Left kidney (tissue), 2 donors: Measurements from ENCODE around the gene DYSF. TPM values are rescaled to one million over a fixed set of nuclear protein-coding genes. Genes with fewer than 3 reads are reported as not detected.
A peak's percentile ranks its signal among the peaks of the same experiment; 100 is the strongest.

Experiments
- DNase-seq: peaks from one replicate; pipeline ENCODE4 v3.0.0-alpha.2; 2013
- polyA plus RNA-seq: library from polyadenylated mRNA; unstranded; fragments of 120-200 nt; gene quantifications from one replicate; pipeline ENCODE4 v1.2.1, GENCODE V29; 2013; ENCODE audit not compliant: insufficient read length

The DYSF gene
- polyA plus RNA-seq, 1 donor, result 15.4 TPM

GRCh38 chr2:71672826-71673795 is 219.8 kb downstream of the DYSF start:
- DNase-seq, result no peak

- no peak for DNase-seq
Measured at GRCh38 chr2:71674158-71674851, 220.9 kb downstream of the DYSF start.

GRCh38 chr2:71675296-71675695 is 221.9 kb downstream of the DYSF start:
- DNase-seq, result peak; percentile 39

- no peak for DNase-seq
Measured at GRCh38 chr2:71678874-71679273, 225.5 kb downstream of the DYSF start.

GRCh38 chr2:71679491-71679890 is 226.1 kb downstream of the DYSF start:
- no peak for DNase-seq

GRCh38 chr2:71680925-71681324 is 227.6 kb downstream of the DYSF start:
- DNase-seq, result no peak

- no peak for DNase-seq
Measured at GRCh38 chr2:71681626-71682025, 228.3 kb downstream of the DYSF start.

GRCh38 chr2:71682341-71682740 is 229.0 kb downstream of the DYSF start:
- no peak for DNase-seq

- no peak for DNase-seq
Measured at GRCh38 chr2:71683070-71683469, 229.7 kb downstream of the DYSF start.

- DNase-seq, result no peak
Measured at GRCh38 chr2:71683666-71684065, 230.3 kb downstream of the DYSF start.

- DNase-seq, result no peak
Measured at GRCh38 chr2:71684226-71685072, 231.1 kb downstream of the DYSF start.

GRCh38 chr2:71685073-71685848 is 231.9 kb downstream of the DYSF start:
- DNase-seq, result no peak

GRCh38 chr2:71685941-71686611 is 232.7 kb downstream of the DYSF start:
- DNase-seq, result no peak

- DNase-seq, result no peak
Measured at GRCh38 chr2:71686781-71687180, 233.4 kb downstream of the DYSF start.

- DNase-seq, result no peak
Measured at GRCh38 chr2:71687412-71687811, 234.1 kb downstream of the DYSF start.

GRCh38 chr2:71688530-71688929 is 235.2 kb downstream of the DYSF start:
- no peak for DNase-seq

GRCh38 chr2:71689393-71689792 is 236.0 kb downstream of the DYSF start:
- no peak for DNase-seq

- no peak for DNase-seq
Measured at GRCh38 chr2:71689968-71690834, 236.8 kb downstream of the DYSF start.

GRCh38 chr2:71690876-71691475 is 237.6 kb downstream of the DYSF start:
- DNase-seq, result no peak
